Stimulated activated CD8-positive, alpha-beta memory T cell treated with anti-CD3 and anti-CD28 coated beads, Interleukin-15, amount 100 ng/mL, for 24 hours (primary cell): ENCODE data around the gene NEDD9.

Experiments used
- DNase-seq: peaks from one replicate; pipeline ENCODE4 v3.0.0-alpha.2; 2020; ENCODE audit warnings: low read depth

The NEDD9 gene

GRCh38 chr6:11260249-11261038, 28.0 kb upstream of the NEDD9 start:
- no peak for DNase-seq

- no peak for DNase-seq
These were observed 26.1 kb upstream of the NEDD9 start for GRCh38 chr6:11258260-11259237.

GRCh38 chr6:11255610-11256009, 23.1 kb upstream of the NEDD9 start:
- DNase-seq = no peak

- DNase-seq = no peak
These were observed 21.1 kb upstream of the NEDD9 start for GRCh38 chr6:11253594-11253993.

- no peak for DNase-seq
These were observed 19.3 kb upstream of the NEDD9 start for GRCh38 chr6:11251553-11252360.

GRCh38 chr6:11250108-11250507, 17.6 kb upstream of the NEDD9 start:
- DNase-seq = no peak

- no peak for DNase-seq
These were observed 16.7 kb upstream of the NEDD9 start for GRCh38 chr6:11248974-11249761.

GRCh38 chr6:11246722-11247121, 14.3 kb upstream of the NEDD9 start:
- no peak for DNase-seq

GRCh38 chr6:11245381-11246256, 13.2 kb upstream of the NEDD9 start:
- DNase-seq = no peak

- no peak for DNase-seq
These were observed 12.1 kb upstream of the NEDD9 start for GRCh38 chr6:11244387-11245126.

GRCh38 chr6:11243861-11244260, 11.4 kb upstream of the NEDD9 start:
- DNase-seq = no peak

- no peak for DNase-seq
These were observed 10.2 kb upstream of the NEDD9 start for GRCh38 chr6:11242711-11243110.

GRCh38 chr6:11241793-11242201, 9.3 kb upstream of the NEDD9 start:
- no peak for DNase-seq

- DNase-seq = no peak
These were observed 8.8 kb upstream of the NEDD9 start for GRCh38 chr6:11241154-11241792.

- no peak for DNase-seq
These were observed 5.5 kb upstream of the NEDD9 start for GRCh38 chr6:11237956-11238355.

- DNase-seq = no peak
These were observed 5.0 kb upstream of the NEDD9 start for GRCh38 chr6:11237428-11237827.

- no peak for DNase-seq
These were observed 4.4 kb upstream of the NEDD9 start for GRCh38 chr6:11236915-11237314.

- DNase-seq = no peak
These were observed 3.7 kb upstream of the NEDD9 start for GRCh38 chr6:11236076-11236750.

- DNase-seq = no peak
These were observed 2.6 kb upstream of the NEDD9 start for GRCh38 chr6:11235062-11235461.
